ENCODE results near the gene ELL. TPM values are rescaled to one million over a fixed set of nuclear protein-coding genes. Genes with fewer than 3 reads are reported as not detected.

ELL gene
- polyA plus RNA-seq, 4 donors, result 8.3 to 13.8 (median 12.3) TPM

- DNase-seq (ENCODE audit: low read depth in 4 of 4, low spot score in 2 of 4), result peak in 1 of 4 donors; percentile 88
Observed at GRCh38 chr19:18436671-18437490, 85.0 kb downstream of the ELL start.

GRCh38 chr19:18435842-18436670, 85.8 kb downstream of the ELL start:
- DNase-seq (ENCODE audit: low read depth in 4 of 4, low spot score in 2 of 4), result no peak

GRCh38 chr19:18435178-18435841, 86.6 kb downstream of the ELL start:
- DNase-seq (ENCODE audit: low read depth in 4 of 4, low spot score in 2 of 4), result no peak

GRCh38 chr19:18434411-18435175, 87.3 kb downstream of the ELL start:
- DNase-seq (ENCODE audit: low read depth in 4 of 4, low spot score in 2 of 4), result no peak

- no peak for DNase-seq (ENCODE audit: low read depth in 4 of 4, low spot score in 2 of 4)
Observed at GRCh38 chr19:18433735-18434398, 88.0 kb downstream of the ELL start.

- no peak for DNase-seq (ENCODE audit: low read depth in 4 of 4, low spot score in 2 of 4)
Observed at GRCh38 chr19:18433015-18433691, 88.7 kb downstream of the ELL start.

- no peak for DNase-seq (ENCODE audit: low read depth in 4 of 4, low spot score in 2 of 4)
Observed at GRCh38 chr19:18432275-18433014, 89.4 kb downstream of the ELL start.

GRCh38 chr19:18431351-18432197, 90.3 kb downstream of the ELL start:
- no peak for DNase-seq (ENCODE audit: low read depth in 4 of 4, low spot score in 2 of 4)

- no peak for DNase-seq (ENCODE audit: low read depth in 4 of 4, low spot score in 2 of 4)
Observed at GRCh38 chr19:18430417-18431144, 91.3 kb downstream of the ELL start.

GRCh38 chr19:18429717-18430416, 92.0 kb downstream of the ELL start:
- DNase-seq (ENCODE audit: low read depth in 4 of 4, low spot score in 2 of 4), result no peak

GRCh38 chr19:18428787-18429674, 92.8 kb downstream of the ELL start:
- no peak for DNase-seq (ENCODE audit: low read depth in 4 of 4, low spot score in 2 of 4)

GRCh38 chr19:18428173-18428786, 93.6 kb downstream of the ELL start:
- no peak for DNase-seq (ENCODE audit: low read depth in 4 of 4, low spot score in 2 of 4)

- DNase-seq (ENCODE audit: low read depth in 4 of 4, low spot score in 2 of 4), result no peak
Observed at GRCh38 chr19:18427743-18428113, 94.1 kb downstream of the ELL start.

GRCh38 chr19:18427080-18427742, 94.7 kb downstream of the ELL start:
- no peak for DNase-seq (ENCODE audit: low read depth in 4 of 4, low spot score in 2 of 4)

GRCh38 chr19:18426416-18426767, 95.5 kb downstream of the ELL start:
- DNase-seq (ENCODE audit: low read depth in 4 of 4, low spot score in 2 of 4), result no peak
